HL-60 (cell line): ENCODE results near the gene VAX1.

Experiments
- DNase-seq, 2 experiments: peaks; one replicate each; pipeline ENCODE4 v3.0.0-alpha.2; 2010 to 2020; ENCODE audit warnings: low read depth in 1 of 2, low spot score in 1 of 2
- H3K27ac ChIP-seq: fragments of 250-450 bp; sonication (Bioruptor Pico); replicated peaks from 2 replicates; pipeline ENCODE4 v1.5.1; 2020; ENCODE audit warnings: mild to moderate bottlenecking, moderate library complexity
- H3K27me3 ChIP-seq: fragments of 250-450 bp; sonication (Bioruptor Pico); 2 replicates; pipeline ENCODE4 v1.5.1; 2021; ENCODE audit warnings: mild to moderate bottlenecking, moderate library complexity; ENCODE audit not compliant: insufficient read depth, poor library complexity, severe bottlenecking
- H3K4me3 ChIP-seq: replicated peaks from 2 replicates; pipeline ENCODE4 v1.5.1; 2011; ENCODE audit warnings: mild to moderate bottlenecking, control low read depth, low read length; ENCODE audit not compliant: insufficient read depth
- GABPA ChIP-seq: IDR thresholded peaks from 2 replicates; pipeline ENCODE4 v1.6.1; 2012; ENCODE audit warnings: low read depth
- POLR2AphosphoS5 ChIP-seq: IDR thresholded peaks from 2 replicates; pipeline ENCODE4 v1.6.1; 2012; ENCODE audit warnings: low read depth
- SPI1 ChIP-seq: IDR thresholded peaks from 2 replicates; pipeline ENCODE4 v1.6.1; 2012; ENCODE audit warnings: low read depth, mild to moderate bottlenecking, borderline replicate concordance
- TF ChIP-seq, protein P1 (sequence below): IDR thresholded peaks from one replicate; pipeline ENCODE4 v1.5.1; 2011; ENCODE audit warnings: low read length, control low read depth, inconsistent platforms; ENCODE audit not compliant: insufficient read depth
- TF ChIP-seq, protein P2 (sequence below): IDR thresholded peaks from 2 replicates; pipeline ENCODE4 v1.6.1; 2012; ENCODE audit warnings: low read depth; ENCODE audit not compliant: insufficient replicate concordance

Gene VAX1

DNA sequence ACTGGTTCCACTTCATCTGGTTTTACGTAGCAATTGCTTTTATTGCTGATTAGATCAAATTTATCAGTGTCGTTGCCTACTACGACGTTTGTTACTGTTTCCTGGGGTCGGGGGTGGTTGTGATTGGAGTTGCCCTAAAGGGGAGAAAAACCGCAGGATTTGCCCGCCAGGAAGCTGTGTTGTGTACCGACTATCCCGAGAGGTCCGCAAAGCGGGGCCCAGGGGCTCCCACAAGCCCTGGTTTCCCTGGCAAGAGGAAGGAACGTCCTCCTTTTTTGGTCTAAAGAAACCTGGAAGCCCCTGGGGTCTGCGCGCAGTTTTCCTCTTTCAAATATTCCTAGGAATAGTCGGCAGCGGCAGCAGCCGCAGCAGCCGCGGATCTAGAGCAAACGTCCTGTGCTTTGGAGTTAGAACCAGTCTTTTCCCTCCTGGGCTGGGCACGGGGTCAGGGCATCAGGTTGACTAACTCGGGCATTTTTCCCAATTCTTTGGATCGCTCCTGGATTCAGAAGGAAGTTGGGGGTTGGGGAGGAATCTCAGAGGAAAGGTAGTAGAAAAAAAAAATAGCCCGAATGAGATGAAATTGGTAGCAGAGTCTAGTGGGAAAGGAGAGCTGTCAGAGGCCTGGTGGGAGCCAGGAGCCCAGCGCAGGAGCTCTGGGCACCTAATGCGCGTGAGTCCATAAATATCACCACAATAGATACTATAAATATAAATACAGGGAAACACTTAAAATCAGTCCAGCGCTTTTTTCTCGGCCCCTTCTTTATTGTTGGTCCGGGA is 4.6 kb downstream of the VAX1 start:
- H3K4me3 ChIP-seq, result no peak overlapping the region
- TF ChIP-seq, protein P1, sequence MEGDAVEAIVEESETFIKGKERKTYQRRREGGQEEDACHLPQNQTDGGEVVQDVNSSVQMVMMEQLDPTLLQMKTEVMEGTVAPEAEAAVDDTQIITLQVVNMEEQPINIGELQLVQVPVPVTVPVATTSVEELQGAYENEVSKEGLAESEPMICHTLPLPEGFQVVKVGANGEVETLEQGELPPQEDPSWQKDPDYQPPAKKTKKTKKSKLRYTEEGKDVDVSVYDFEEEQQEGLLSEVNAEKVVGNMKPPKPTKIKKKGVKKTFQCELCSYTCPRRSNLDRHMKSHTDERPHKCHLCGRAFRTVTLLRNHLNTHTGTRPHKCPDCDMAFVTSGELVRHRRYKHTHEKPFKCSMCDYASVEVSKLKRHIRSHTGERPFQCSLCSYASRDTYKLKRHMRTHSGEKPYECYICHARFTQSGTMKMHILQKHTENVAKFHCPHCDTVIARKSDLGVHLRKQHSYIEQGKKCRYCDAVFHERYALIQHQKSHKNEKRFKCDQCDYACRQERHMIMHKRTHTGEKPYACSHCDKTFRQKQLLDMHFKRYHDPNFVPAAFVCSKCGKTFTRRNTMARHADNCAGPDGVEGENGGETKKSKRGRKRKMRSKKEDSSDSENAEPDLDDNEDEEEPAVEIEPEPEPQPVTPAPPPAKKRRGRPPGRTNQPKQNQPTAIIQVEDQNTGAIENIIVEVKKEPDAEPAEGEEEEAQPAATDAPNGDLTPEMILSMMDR, result no peak
- no peak for TF ChIP-seq SPI1
- no peak for TF ChIP-seq POLR2AphosphoS5
- TF ChIP-seq, protein P2, sequence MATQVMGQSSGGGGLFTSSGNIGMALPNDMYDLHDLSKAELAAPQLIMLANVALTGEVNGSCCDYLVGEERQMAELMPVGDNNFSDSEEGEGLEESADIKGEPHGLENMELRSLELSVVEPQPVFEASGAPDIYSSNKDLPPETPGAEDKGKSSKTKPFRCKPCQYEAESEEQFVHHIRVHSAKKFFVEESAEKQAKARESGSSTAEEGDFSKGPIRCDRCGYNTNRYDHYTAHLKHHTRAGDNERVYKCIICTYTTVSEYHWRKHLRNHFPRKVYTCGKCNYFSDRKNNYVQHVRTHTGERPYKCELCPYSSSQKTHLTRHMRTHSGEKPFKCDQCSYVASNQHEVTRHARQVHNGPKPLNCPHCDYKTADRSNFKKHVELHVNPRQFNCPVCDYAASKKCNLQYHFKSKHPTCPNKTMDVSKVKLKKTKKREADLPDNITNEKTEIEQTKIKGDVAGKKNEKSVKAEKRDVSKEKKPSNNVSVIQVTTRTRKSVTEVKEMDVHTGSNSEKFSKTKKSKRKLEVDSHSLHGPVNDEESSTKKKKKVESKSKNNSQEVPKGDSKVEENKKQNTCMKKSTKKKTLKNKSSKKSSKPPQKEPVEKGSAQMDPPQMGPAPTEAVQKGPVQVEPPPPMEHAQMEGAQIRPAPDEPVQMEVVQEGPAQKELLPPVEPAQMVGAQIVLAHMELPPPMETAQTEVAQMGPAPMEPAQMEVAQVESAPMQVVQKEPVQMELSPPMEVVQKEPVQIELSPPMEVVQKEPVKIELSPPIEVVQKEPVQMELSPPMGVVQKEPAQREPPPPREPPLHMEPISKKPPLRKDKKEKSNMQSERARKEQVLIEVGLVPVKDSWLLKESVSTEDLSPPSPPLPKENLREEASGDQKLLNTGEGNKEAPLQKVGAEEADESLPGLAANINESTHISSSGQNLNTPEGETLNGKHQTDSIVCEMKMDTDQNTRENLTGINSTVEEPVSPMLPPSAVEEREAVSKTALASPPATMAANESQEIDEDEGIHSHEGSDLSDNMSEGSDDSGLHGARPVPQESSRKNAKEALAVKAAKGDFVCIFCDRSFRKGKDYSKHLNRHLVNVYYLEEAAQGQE, result no peak
- TF ChIP-seq GABPA, result no peak
- no peak for DNase-seq
- H3K27ac ChIP-seq, result no peak overlapping the region
- H3K27me3 ChIP-seq, result peaks cover 87% of the 10 kb centered on the region

DNA sequence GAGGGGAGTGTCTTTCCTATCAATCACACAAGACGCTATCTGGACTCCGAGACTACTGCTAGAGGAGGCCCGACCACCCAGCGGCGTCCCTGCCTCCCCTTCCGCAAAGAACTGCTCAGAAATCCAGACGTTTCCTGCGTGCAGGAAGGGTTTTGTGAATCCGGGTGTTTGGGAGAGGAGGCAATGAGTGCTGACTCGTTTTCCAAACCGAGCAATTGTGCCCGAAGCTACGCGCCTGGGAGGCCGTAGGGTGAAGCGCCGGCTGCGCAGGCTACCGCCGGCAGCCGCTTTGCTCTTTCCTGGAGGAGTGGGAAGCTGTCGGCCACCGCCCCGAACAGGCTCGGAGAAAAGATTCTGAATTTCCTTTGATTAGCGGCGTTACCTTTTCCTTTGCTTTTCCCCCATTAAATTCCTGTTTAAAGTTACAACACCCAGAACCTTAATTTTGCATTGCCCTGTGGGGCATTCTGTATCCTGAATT is 5.3 kb downstream of the VAX1 start:
- TF ChIP-seq SPI1 (no peak), GABPA (no peak), POLR2AphosphoS5 (no peak)
- TF ChIP-seq, protein P1, result no peak
- TF ChIP-seq, protein P2, result no peak
- Histone ChIP-seq H3K27me3 (peaks cover 86% of the 10 kb centered on the region), H3K27ac (no peak overlapping the region), H3K4me3 (no peak overlapping the region)
- no peak for DNase-seq

DNA sequence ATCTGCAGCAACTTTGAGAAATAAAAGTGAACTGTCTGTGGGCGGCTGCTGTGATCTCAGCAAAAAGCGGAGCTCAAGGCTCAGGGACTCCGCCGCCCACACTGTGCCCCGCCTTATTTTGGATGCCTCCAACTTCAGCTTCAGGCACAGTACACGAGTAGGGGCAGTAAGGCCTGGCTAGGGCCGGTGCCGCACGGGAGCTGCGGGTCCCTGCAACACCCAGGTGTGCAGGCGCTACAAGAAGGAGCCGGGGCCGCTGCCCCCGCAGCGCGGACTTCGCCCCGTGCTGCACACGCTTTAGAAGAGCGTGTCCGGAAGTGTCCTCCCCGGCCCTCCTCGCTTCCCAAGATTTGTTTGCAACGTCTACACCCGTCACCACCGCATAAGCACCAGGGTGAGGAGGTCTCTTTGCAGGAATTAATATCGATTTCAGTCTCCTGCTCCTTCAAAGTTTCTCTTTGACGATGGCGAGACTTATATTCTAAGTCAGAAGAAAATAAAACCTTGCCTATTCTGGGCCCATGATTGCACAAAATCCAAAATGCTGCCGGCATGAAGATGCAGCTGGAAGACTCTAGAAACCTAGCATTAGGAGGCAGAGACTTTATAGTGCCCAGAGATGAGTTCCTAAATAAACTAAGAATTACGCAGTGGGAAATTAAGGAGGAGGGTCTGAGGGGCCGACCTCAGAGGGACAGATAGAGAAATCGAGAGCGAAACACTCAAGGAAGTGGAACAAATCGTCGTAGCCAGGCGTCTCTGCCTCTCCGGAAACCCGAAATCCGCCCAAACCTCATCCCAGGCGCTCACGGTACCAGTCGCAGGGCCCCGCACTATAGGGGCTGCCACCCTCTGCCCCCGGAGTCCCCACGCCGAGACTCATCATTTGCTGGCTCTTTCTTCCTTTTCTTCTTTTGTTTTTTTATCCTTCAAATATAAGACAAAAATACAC is 6.4 kb downstream of the VAX1 start:
- H3K27ac ChIP-seq, result no peak overlapping the region
- H3K4me3 ChIP-seq, result no peak overlapping the region
- DNase-seq, result no peak
- H3K27me3 ChIP-seq, result peaks cover 83% of the 10 kb centered on the region
- TF ChIP-seq SPI1 (no peak), GABPA (no peak), POLR2AphosphoS5 (no peak)
- TF ChIP-seq, protein P2, result no peak
- TF ChIP-seq, protein P1, result no peak
